Measurements from ENCODE around the gene TBCA. TPM values are rescaled to one million over a fixed set of nuclear protein-coding genes. Genes with fewer than 3 reads are reported as not detected.

The TBCA gene
- total RNA-seq, 1 experiment from 2014 or later = 317 TPM

- Histone ChIP-seq H3K4me2 (ENCODE audit: low read length) (no peak overlapping the region), H3K9ac (ENCODE audit: low read length) (no peak overlapping the region), H3K9me2 (ENCODE audit: insufficient read depth) (no peaks in the 10 kb centered on the region), H3K4me3 (replicated peaks in 1 of 2; ENCODE audit: low read depth in 1 of 2, low read length in 2 of 2) (no peak overlapping the region), H3K36me3 (ENCODE audit: control insufficient read depth in 1 of 2, insufficient read depth in 2 of 2, low read length in 2 of 2) (no peaks in the 10 kb centered on the region), H2AFZ (ENCODE audit: low read depth, low read length, poor library complexity, severe bottlenecking) (no peak overlapping the region), H3K9me3 (ENCODE audit: control insufficient read depth in 1 of 2, insufficient read depth in 1 of 2, low read depth in 1 of 2, low read length in 2 of 2) (no peaks in the 10 kb centered on the region), H3K79me2 (ENCODE audit: insufficient read depth, low read length) (no peaks in the 10 kb centered on the region), H3K4me1 (ENCODE audit: control insufficient read depth in 1 of 2, insufficient read depth in 2 of 2, low read length in 2 of 2) (no peaks in the 10 kb centered on the region), H4K20me1 (ENCODE audit: insufficient read depth) (no peaks in the 10 kb centered on the region), H3K27ac (ENCODE audit: low read depth, low read length) (no peak overlapping the region), H3K27me3 (ENCODE audit: insufficient read depth, low read length) (no peaks in the 10 kb centered on the region)
- ChIA-PET CTCF (no interaction called here), POLR2A (no interaction called here), RAD21 (ENCODE audit: low non-redundant PET in 1 of 2, low total read pairs in 2 of 2, uncharacterized antibody in 2 of 2, unreplicated experiment in 2 of 2) (no interaction called here)
- DNase-seq (ENCODE audit: low read depth, low spot score) (no peak), ATAC-seq (no peak)
- BruUV-seq (replicated peaks) = no TSS peak
- no peak for TF ChIP-seq ZFX (IDR thresholded peaks at IDR 0.05)
- no peak for TF ChIP-seq ELF1 (IDR thresholded peaks at IDR 0.05; ENCODE audit: borderline replicate concordance, low read depth)
- no peak for TF ChIP-seq RAD21 (IDR thresholded peaks at IDR 0.05; ENCODE audit: low read depth)
- no peak for TF ChIP-seq YY1 (IDR thresholded peaks at IDR 0.05; ENCODE audit: extremely low read depth, insufficient replicate concordance, low read depth, low read length)
- no peak for TF ChIP-seq POLR2AphosphoS5 (IDR thresholded peaks at IDR 0.05; ENCODE audit: low read depth, low read length)
- no peak for TF ChIP-seq SIN3A (IDR thresholded peaks at IDR 0.05; ENCODE audit: low read depth)
- no peak for TF ChIP-seq FOSL1 (IDR thresholded peaks at IDR 0.05; ENCODE audit: low read depth)
- no peak for TF ChIP-seq CBX3 (IDR thresholded peaks at IDR 0.05; ENCODE audit: low read depth)
- no peak for TF ChIP-seq CTCF (IDR thresholded peaks at IDR 0.05 in 2 of 3, conservative IDR thresholded peaks at IDR 0.05 in 1 of 3; ENCODE audit: borderline replicate concordance in 1 of 3, insufficient read depth in 1 of 3, low read depth in 2 of 3, low read length in 2 of 3)
- no peak for TF ChIP-seq REST (IDR thresholded peaks at IDR 0.05; ENCODE audit: low read depth)
- no peak for TF ChIP-seq MAX (IDR thresholded peaks at IDR 0.05)
- TF ChIP-seq ZBTB33 (IDR thresholded peaks at IDR 0.05; ENCODE audit: extremely low read depth, insufficient replicate concordance, low read length) = no peak
- no peak for TF ChIP-seq ZNF274 (IDR thresholded peaks at IDR 0.05; ENCODE audit: low read depth, low read length)
- no peak for TF ChIP-seq JUND (IDR thresholded peaks at IDR 0.05)
- TF ChIP-seq POLR2A (IDR thresholded peaks at IDR 0.05; ENCODE audit: borderline replicate concordance, extremely low read depth, insufficient read depth, insufficient read length) = no peak
- intact Hi-C loops (cut with micrococcal nuclease) = no loop called here
Measured at GRCh38 chr5:77651343-77651742, 124.8 kb downstream of the TBCA start.

Measured in HCT116 (cell line).